ENCODE measurements around the gene LMBR1. TPM values are rescaled to one million over a fixed set of nuclear protein-coding genes. Genes with fewer than 3 reads are reported as not detected.

Gene LMBR1
- total and polyA plus RNA-seq, 5 donors from 2014 or later = 35.7 to 71.9 (median 39.9) TPM

- Mint-ChIP-seq H3K4me3 (no peak overlapping the region), H3K9me3 (peaks cover 0 to 1% (median 0%) of the 10 kb centered on the region in 7 donors), H3K36me3 (peaks cover 24% of the 10 kb centered on the region), H3K27ac (no peak overlapping the region), H3K4me1 (peaks cover 18 to 45% (median 29%) of the 10 kb centered on the region in 4 donors), H3K27me3 (no peaks in the 10 kb centered on the region)
- no peak overlapping the region for H3K27ac ChIP-seq (ENCODE audit: insufficient read depth, low read length, poor library complexity, severe bottlenecking)
- peaks cover 4% of the 10 kb centered on the region for H3K36me3 ChIP-seq (ENCODE audit: control insufficient read depth, insufficient read depth, low read length)
- no peaks in the 10 kb centered on the region for H3K9me3 ChIP-seq (ENCODE audit: control insufficient read depth in 2 of 2, low read length in 2 of 2)
- H3K4me1 ChIP-seq (ENCODE audit: control insufficient read depth, insufficient read depth, low read length, poor library complexity, severe bottlenecking) = no peaks in the 10 kb centered on the region
- ATAC-seq (ENCODE audit: low read depth in 2 of 2) = no peak
- no peak for DNase-seq
- no peaks in the 10 kb centered on the region for H3K27me3 ChIP-seq (ENCODE audit: control insufficient read depth, insufficient read depth, low read length)
- H3K4me3 ChIP-seq (ENCODE audit: low read depth, low read length) = no peak overlapping the region
Measured at GRCh38 chr7:156843157-156843556, 49.8 kb downstream of the LMBR1 start.

- ATAC-seq (ENCODE audit: low read depth in 2 of 2) (no peak), DNase-seq (no peak)
- peaks cover 14 to 41% (median 28%) of the 10 kb centered on the region in 4 donors for H3K4me1 Mint-ChIP-seq
- no peaks in the 10 kb centered on the region for H3K27me3 Mint-ChIP-seq
- Histone ChIP-seq H3K27ac (ENCODE audit: insufficient read depth, low read length, poor library complexity, severe bottlenecking) (no peak overlapping the region), H3K9me3 (ENCODE audit: control insufficient read depth in 2 of 2, low read length in 2 of 2) (no peaks in the 10 kb centered on the region), H3K4me1 (ENCODE audit: control insufficient read depth, insufficient read depth, low read length, poor library complexity, severe bottlenecking) (no peaks in the 10 kb centered on the region), H3K4me3 (ENCODE audit: low read depth, low read length) (no peak overlapping the region), H3K36me3 (ENCODE audit: control insufficient read depth, insufficient read depth, low read length) (peaks cover 4% of the 10 kb centered on the region), H3K27me3 (ENCODE audit: control insufficient read depth, insufficient read depth, low read length) (no peaks in the 10 kb centered on the region)
- no peak overlapping the region for H3K4me3 Mint-ChIP-seq
- peaks cover 0 to 1% (median 0%) of the 10 kb centered on the region in 7 donors for H3K9me3 Mint-ChIP-seq
- H3K36me3 Mint-ChIP-seq = peaks cover 26% of the 10 kb centered on the region
- H3K27ac Mint-ChIP-seq = no peak overlapping the region
Measured at GRCh38 chr7:156842740-156843140, 50.2 kb downstream of the LMBR1 start.

DNA sequence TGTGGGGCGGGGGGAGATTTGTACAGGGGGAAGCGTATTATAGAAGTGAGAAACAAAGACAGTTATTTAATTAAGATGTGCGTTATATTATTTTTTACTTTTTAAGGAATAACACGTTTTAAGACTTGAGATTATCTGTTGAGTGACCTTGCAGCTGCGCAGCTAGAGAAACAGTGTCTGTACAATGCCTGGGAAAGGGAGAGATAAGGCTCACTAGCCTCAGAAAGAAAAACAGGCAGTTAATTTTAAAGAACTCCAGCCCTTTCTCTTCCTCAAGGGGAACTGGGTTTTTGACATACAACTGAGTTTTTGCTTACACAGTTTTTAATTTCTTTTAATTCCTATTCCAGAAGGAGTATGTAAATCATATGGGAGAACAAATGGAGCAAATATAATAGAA is 50.7 kb downstream of the LMBR1 start:
- no peak overlapping the region for H3K4me3 ChIP-seq (ENCODE audit: low read depth, low read length)
- H3K9me3 Mint-ChIP-seq = peaks cover 0 to 1% (median 0%) of the 10 kb centered on the region in 7 donors
- H3K4me3 Mint-ChIP-seq = no peak overlapping the region
- no peaks in the 10 kb centered on the region for H3K4me1 ChIP-seq (ENCODE audit: control insufficient read depth, insufficient read depth, low read length, poor library complexity, severe bottlenecking)
- H3K27me3 ChIP-seq (ENCODE audit: control insufficient read depth, insufficient read depth, low read length) = no peaks in the 10 kb centered on the region
- peaks cover 25% of the 10 kb centered on the region for H3K36me3 Mint-ChIP-seq
- no peak for DNase-seq
- no peaks in the 10 kb centered on the region for H3K27me3 Mint-ChIP-seq
- H3K4me1 Mint-ChIP-seq = peaks cover 10 to 37% (median 25%) of the 10 kb centered on the region in 4 donors
- no peaks in the 10 kb centered on the region for H3K9me3 ChIP-seq (ENCODE audit: control insufficient read depth in 2 of 2, low read length in 2 of 2)
- no peak for ATAC-seq (ENCODE audit: low read depth in 2 of 2)
- H3K36me3 ChIP-seq (ENCODE audit: control insufficient read depth, insufficient read depth, low read length) = peaks cover 4% of the 10 kb centered on the region
- no peak overlapping the region for H3K27ac ChIP-seq (ENCODE audit: insufficient read depth, low read length, poor library complexity, severe bottlenecking)
- no peak overlapping the region for H3K27ac Mint-ChIP-seq

DNA sequence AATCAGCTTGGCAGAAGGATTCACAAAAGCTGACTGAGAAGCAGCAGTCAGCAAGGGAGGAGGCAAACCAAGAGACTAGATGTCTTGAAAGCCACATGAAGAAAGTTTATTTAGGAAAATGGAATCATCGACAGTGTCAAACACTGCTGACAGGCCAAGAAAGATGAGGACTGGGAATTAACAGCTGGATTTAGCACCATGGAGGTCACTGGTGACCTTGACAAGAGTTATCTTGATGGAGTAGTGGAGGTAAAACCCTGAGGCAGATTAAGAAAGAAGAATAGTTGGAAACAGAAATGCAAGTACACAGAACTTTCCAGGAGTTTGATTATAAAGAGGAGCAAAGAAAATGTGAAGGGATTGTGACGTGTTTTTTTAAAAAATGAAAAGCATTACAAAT is 51.5 kb downstream of the LMBR1 start:
- Histone ChIP-seq H3K9me3 (ENCODE audit: control insufficient read depth in 2 of 2, low read length in 2 of 2) (no peaks in the 10 kb centered on the region), H3K4me1 (ENCODE audit: control insufficient read depth, insufficient read depth, low read length, poor library complexity, severe bottlenecking) (no peaks in the 10 kb centered on the region), H3K27me3 (ENCODE audit: control insufficient read depth, insufficient read depth, low read length) (no peaks in the 10 kb centered on the region), H3K4me3 (ENCODE audit: low read depth, low read length) (no peak overlapping the region), H3K36me3 (ENCODE audit: control insufficient read depth, insufficient read depth, low read length) (peaks cover 7% of the 10 kb centered on the region), H3K27ac (ENCODE audit: insufficient read depth, low read length, poor library complexity, severe bottlenecking) (no peak overlapping the region)
- Mint-ChIP-seq H3K4me1 (peaks cover 6 to 28% (median 17%) of the 10 kb centered on the region in 4 donors), H3K9me3 (peaks cover 0 to 1% (median 0%) of the 10 kb centered on the region in 7 donors), H3K27ac (no peak overlapping the region), H3K27me3 (no peaks in the 10 kb centered on the region), H3K36me3 (peaks cover 19% of the 10 kb centered on the region), H3K4me3 (no peak overlapping the region)
- DNase-seq (no peak), ATAC-seq (ENCODE audit: low read depth in 2 of 2) (no peak)

GRCh38 chr7:156840134-156840533 is 52.8 kb downstream of the LMBR1 start:
- Mint-ChIP-seq H3K9me3 (peaks cover 0 to 1% (median 0%) of the 10 kb centered on the region in 7 donors), H3K4me1 (peaks cover 6 to 17% (median 12%) of the 10 kb centered on the region in 4 donors), H3K4me3 (no peak overlapping the region), H3K36me3 (peaks cover 23% of the 10 kb centered on the region), H3K27ac (no peak overlapping the region), H3K27me3 (no peaks in the 10 kb centered on the region)
- ATAC-seq (ENCODE audit: low read depth in 2 of 2) = no peak
- Histone ChIP-seq H3K27ac (ENCODE audit: insufficient read depth, low read length, poor library complexity, severe bottlenecking) (no peak overlapping the region), H3K9me3 (ENCODE audit: control insufficient read depth in 2 of 2, low read length in 2 of 2) (no peaks in the 10 kb centered on the region), H3K27me3 (ENCODE audit: control insufficient read depth, insufficient read depth, low read length) (no peaks in the 10 kb centered on the region), H3K4me3 (ENCODE audit: low read depth, low read length) (no peak overlapping the region), H3K4me1 (ENCODE audit: control insufficient read depth, insufficient read depth, low read length, poor library complexity, severe bottlenecking) (no peaks in the 10 kb centered on the region), H3K36me3 (ENCODE audit: control insufficient read depth, insufficient read depth, low read length) (peaks cover 13% of the 10 kb centered on the region)
- DNase-seq = no peak

DNA sequence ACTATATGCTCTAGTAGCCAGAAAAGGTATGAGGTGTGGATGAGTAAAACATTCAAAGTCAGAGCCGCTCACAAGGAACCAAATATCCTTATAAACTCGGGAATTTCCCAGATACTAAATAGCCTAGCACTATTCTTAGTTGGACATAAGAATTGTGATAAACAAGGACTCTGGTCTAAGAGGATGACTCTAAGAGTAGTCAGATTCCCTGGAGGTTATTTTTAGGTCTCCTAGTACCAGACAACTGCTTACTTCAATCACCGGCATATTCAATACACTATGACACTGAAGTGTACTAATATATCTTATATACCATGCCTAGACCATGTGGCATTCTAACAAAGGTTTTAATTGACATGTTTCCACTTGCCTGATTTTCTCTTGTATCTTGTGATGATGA is 56.5 kb downstream of the LMBR1 start:
- peaks cover 20% of the 10 kb centered on the region for H3K36me3 ChIP-seq (ENCODE audit: control insufficient read depth, insufficient read depth, low read length)

DNA sequence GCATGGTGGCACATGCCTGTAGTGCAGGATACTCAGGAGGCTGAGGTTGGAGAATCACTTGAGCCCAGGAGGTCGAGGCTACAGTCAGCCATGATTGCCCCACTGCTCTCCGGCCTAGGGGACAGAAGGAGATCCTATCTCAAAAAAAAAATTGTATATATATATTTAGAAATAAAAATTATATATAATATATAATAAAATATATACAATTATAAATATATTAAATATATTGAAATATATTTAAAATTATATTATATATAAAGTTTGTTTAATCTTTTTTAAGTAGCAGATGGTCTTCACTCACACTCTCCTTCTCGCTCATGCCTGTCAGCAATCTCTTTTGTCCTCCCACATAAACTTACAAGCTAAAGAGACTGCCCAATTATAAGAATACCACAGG is 58.5 kb downstream of the LMBR1 start:
- H3K27ac Mint-ChIP-seq = no peak overlapping the region
- no peak for ATAC-seq (ENCODE audit: low read depth in 2 of 2)
- no peak overlapping the region for H3K27ac ChIP-seq (ENCODE audit: insufficient read depth, low read length, poor library complexity, severe bottlenecking)
- no peaks in the 10 kb centered on the region for H3K4me1 ChIP-seq (ENCODE audit: control insufficient read depth, insufficient read depth, low read length, poor library complexity, severe bottlenecking)
- H3K27me3 ChIP-seq (ENCODE audit: control insufficient read depth, insufficient read depth, low read length) = no peaks in the 10 kb centered on the region
- H3K4me3 Mint-ChIP-seq = no peak overlapping the region
- H3K9me3 ChIP-seq (ENCODE audit: control insufficient read depth in 2 of 2, low read length in 2 of 2) = no peaks in the 10 kb centered on the region
- H3K4me3 ChIP-seq (ENCODE audit: low read depth, low read length) = no peak overlapping the region
- peaks cover 32% of the 10 kb centered on the region for H3K36me3 Mint-ChIP-seq
- peaks cover 4 to 16% (median 8%) of the 10 kb centered on the region in 4 donors for H3K4me1 Mint-ChIP-seq
- H3K27me3 Mint-ChIP-seq = no peaks in the 10 kb centered on the region
- no peak for DNase-seq
- H3K36me3 ChIP-seq (ENCODE audit: control insufficient read depth, insufficient read depth, low read length) = peaks cover 27% of the 10 kb centered on the region
- peaks cover 0 to 1% (median 0%) of the 10 kb centered on the region in 7 donors for H3K9me3 Mint-ChIP-seq

More for the DNA sequence above, 56.5 kb downstream of the LMBR1 start:
- H3K4me1 ChIP-seq (ENCODE audit: control insufficient read depth, insufficient read depth, low read length, poor library complexity, severe bottlenecking) = no peaks in the 10 kb centered on the region
- Mint-ChIP-seq H3K27me3 (no peaks in the 10 kb centered on the region), H3K4me1 (peaks cover 6 to 19% (median 14%) of the 10 kb centered on the region in 4 donors), H3K9me3 (peaks cover 0 to 1% (median 0%) of the 10 kb centered on the region in 7 donors), H3K27ac (no peak overlapping the region), H3K36me3 (peaks cover 32% of the 10 kb centered on the region), H3K4me3 (no peak overlapping the region)
- no peak for DNase-seq
- ATAC-seq (ENCODE audit: low read depth in 2 of 2) = no peak
- H3K9me3 ChIP-seq (ENCODE audit: control insufficient read depth in 2 of 2, low read length in 2 of 2) = no peaks in the 10 kb centered on the region
- H3K27me3 ChIP-seq (ENCODE audit: control insufficient read depth, insufficient read depth, low read length) = no peaks in the 10 kb centered on the region
- no peak overlapping the region for H3K27ac ChIP-seq (ENCODE audit: insufficient read depth, low read length, poor library complexity, severe bottlenecking)
- H3K4me3 ChIP-seq (ENCODE audit: low read depth, low read length) = no peak overlapping the region

DNA sequence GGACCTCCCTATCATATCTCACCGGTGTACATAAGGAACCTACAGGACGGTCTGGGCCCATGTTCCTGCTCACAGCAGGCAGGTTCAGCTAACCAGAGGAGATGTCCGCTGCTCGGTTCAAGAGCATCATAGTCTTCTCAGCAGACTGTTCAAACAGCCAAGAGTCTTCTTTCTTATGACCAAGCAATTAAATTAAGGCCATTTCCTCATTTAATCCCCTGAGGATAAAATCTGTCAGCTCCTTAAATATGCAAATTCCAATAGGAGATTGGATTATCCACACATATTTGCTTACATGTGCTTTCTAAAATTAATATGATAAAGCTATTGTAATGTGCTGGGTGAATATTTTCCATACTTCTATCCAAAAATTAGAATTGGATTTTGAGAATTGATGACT is 59.7 kb downstream of the LMBR1 start:
- Histone ChIP-seq H3K4me1 (ENCODE audit: control insufficient read depth, insufficient read depth, low read length, poor library complexity, severe bottlenecking) (no peaks in the 10 kb centered on the region), H3K27ac (ENCODE audit: insufficient read depth, low read length, poor library complexity, severe bottlenecking) (no peak overlapping the region), H3K27me3 (ENCODE audit: control insufficient read depth, insufficient read depth, low read length) (no peaks in the 10 kb centered on the region), H3K36me3 (ENCODE audit: control insufficient read depth, insufficient read depth, low read length) (peaks cover 27% of the 10 kb centered on the region), H3K4me3 (ENCODE audit: low read depth, low read length) (no peak overlapping the region), H3K9me3 (ENCODE audit: control insufficient read depth in 2 of 2, low read length in 2 of 2) (no peaks in the 10 kb centered on the region)
- Mint-ChIP-seq H3K27me3 (no peaks in the 10 kb centered on the region), H3K4me1 (peaks cover 2 to 13% (median 5%) of the 10 kb centered on the region in 4 donors), H3K9me3 (peaks cover 0 to 1% (median 0%) of the 10 kb centered on the region in 7 donors), H3K27ac (no peak overlapping the region), H3K4me3 (no peak overlapping the region), H3K36me3 (peaks cover 26% of the 10 kb centered on the region)
- no peak for DNase-seq
- no peak for ATAC-seq (ENCODE audit: low read depth in 2 of 2)
